Renal pelvis (tissue), 12 donors: ENCODE results near the gene RPA3. TPM values are rescaled to one million over a fixed set of nuclear protein-coding genes. Genes with fewer than 3 reads are reported as not detected.

ENCODE experiments used
- DNase-seq: peaks from one replicate; pipeline ENCODE4 v3.0.0-alpha.2; 2013
- long read RNA-seq, 16 experiments: transcript quantifications; one replicate each; lab custom pipeline, GENCODE V29; 2026
- polyA plus RNA-seq, 3 donors: library from polyadenylated mRNA; unstranded; fragments of 120-200 nt; gene quantifications; one replicate each; pipeline ENCODE4 v1.2.1, GENCODE V29; 2013; ENCODE audit not compliant: insufficient read length in 3 of 3

Gene RPA3
- 10 to 100 TPM; 54.3 to 70.0 (median 62.9) TPM for polyA plus RNA-seq
- long read RNA-seq, donor 1, partial matches to known transcripts: 36 of 37 reads
- long read RNA-seq, donor 1, other reads (novel, unspliced or antisense): 0 of 37 reads
- long read RNA-seq, donor 2, partial matches to known transcripts: 57 of 60 reads
- long read RNA-seq, donor 2, other reads (novel, unspliced or antisense): 0 of 60 reads
- long read RNA-seq, donor 3, partial matches to known transcripts: 60 of 63 reads
- long read RNA-seq, donor 3, other reads (novel, unspliced or antisense): 0 of 63 reads
- long read RNA-seq, donor 4, partial matches to known transcripts: 79 of 88 reads
- long read RNA-seq, donor 4, other reads (novel, unspliced or antisense): 5 of 88 reads
- long read RNA-seq, donor 5, partial matches to known transcripts: 33 of 36 reads
- long read RNA-seq, donor 5, other reads (novel, unspliced or antisense): 0 of 36 reads
- long read RNA-seq, donor 6, partial matches to known transcripts: 36 of 38 reads
- long read RNA-seq, donor 6, other reads (novel, unspliced or antisense): 0 of 38 reads
- long read RNA-seq, donor 7, partial matches to known transcripts: 62 of 66 reads
- long read RNA-seq, donor 7, other reads (novel, unspliced or antisense): 0 of 66 reads
- long read RNA-seq, donor 8, partial matches to known transcripts: 7 of 8 reads
- long read RNA-seq, donor 8, other reads (novel, unspliced or antisense): 0 of 8 reads
- long read RNA-seq, donor 9, partial matches to known transcripts: 61 of 62 reads
- long read RNA-seq, donor 9, other reads (novel, unspliced or antisense): 0 of 62 reads
- long read RNA-seq, donor 10, partial matches to known transcripts: 59 of 64 reads
- long read RNA-seq, donor 10, other reads (novel, unspliced or antisense): 0 of 64 reads
- long read RNA-seq, donor 11, partial matches to known transcripts: 37 of 39 reads
- long read RNA-seq, donor 11, other reads (novel, unspliced or antisense): 0 of 39 reads
- long read RNA-seq, donor 12, partial matches to known transcripts: 90 of 105 reads
- long read RNA-seq, donor 12, other reads (novel, unspliced or antisense): 11 of 105 reads
- long read RNA-seq, donor 13, partial matches to known transcripts: 26 of 31 reads
- long read RNA-seq, donor 13, other reads (novel, unspliced or antisense): 0 of 31 reads
- long read RNA-seq, donor 14, partial matches to known transcripts: 88 of 93 reads
- long read RNA-seq, donor 14, other reads (novel, unspliced or antisense): 0 of 93 reads
- long read RNA-seq, donor 15, partial matches to known transcripts: 48 of 55 reads
- long read RNA-seq, donor 15, other reads (novel, unspliced or antisense): 5 of 55 reads
- long read RNA-seq, donor 16, partial matches to known transcripts: 95 of 108 reads
- long read RNA-seq, donor 16, other reads (novel, unspliced or antisense): 12 of 108 reads

GRCh38 chr7:7718492-7718891 is at the start of gene RPA3:
RPA3 (minus strand) TSS chr7:7718607; CDS start chr7:7640418, 78,189 bp downstream.
- no peak for DNase-seq

- DNase-seq: no peak
Observed at GRCh38 chr7:7766671-7767070, 48.3 kb upstream of the RPA3 start.

- DNase-seq: no peak
Observed at GRCh38 chr7:7765422-7765821, 47.0 kb upstream of the RPA3 start.

- DNase-seq: no peak
Observed at GRCh38 chr7:7764520-7765396, 46.4 kb upstream of the RPA3 start.

DNA sequence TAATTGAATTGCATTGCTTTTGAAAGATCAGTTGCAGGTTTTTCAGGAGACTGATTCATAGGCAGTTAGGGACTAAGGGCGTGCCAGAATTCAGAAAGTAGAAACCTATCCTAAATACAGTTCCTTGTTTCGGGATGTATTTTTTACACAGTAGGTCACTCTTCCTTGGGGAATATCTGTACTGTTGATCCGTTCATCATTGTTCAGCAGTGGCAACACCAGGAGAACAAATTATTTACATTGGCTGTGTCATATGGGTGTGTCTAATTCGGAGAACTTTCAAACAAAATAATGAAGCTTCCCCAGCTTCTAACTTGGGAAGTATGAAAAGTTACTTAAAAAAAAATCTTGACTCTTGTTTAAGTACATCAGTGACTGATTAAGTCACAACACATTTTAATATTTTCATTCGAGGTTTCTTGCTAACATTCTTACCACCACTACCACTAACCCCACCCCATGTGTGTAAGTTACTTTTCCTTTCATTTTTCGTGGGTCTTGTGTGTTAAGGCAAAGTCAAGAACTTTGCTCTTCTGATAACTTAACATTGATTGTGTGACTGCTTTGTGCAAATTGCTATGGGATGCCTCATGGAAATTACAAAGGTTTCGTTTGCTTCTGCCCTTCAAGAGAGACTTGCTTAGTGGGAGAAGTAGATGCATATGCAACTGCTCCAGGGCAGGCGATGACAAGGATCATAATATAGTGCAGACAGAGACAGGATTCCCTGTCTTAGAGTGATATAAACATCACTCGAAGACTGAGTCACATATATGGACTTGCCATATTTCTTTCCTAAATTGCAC is 43.8 kb upstream of the RPA3 start:
- no peak for DNase-seq

DNA sequence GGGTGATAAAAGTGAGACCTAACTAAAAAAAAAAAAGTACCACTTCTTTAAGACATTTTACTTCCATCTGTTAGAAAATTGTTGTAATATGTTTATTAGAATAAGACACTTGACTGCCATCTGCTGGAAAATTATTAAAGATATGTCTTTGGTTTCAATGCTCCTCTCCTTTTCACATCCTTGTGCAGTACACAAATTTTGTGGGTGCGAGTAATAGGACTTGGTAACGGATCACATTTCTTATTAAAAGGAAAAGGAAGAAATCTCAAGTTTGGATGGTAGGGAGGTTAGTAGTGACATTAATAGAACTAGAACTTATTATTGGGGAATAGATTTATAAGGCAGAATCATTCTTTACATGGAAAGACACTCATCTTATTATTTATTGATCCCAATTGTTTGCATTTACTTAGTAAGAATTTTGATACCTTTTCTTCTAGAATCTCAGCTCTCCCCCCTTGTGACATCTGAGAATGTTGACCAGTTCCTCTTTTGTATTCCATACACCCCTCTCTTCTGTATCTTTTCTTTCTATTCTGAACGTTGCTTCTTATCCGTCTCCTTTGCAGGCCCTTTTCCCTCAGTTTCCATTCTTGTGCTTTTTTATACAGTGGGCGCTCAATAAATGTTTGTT is 43.0 kb upstream of the RPA3 start:
- DNase-seq: no peak

DNA sequence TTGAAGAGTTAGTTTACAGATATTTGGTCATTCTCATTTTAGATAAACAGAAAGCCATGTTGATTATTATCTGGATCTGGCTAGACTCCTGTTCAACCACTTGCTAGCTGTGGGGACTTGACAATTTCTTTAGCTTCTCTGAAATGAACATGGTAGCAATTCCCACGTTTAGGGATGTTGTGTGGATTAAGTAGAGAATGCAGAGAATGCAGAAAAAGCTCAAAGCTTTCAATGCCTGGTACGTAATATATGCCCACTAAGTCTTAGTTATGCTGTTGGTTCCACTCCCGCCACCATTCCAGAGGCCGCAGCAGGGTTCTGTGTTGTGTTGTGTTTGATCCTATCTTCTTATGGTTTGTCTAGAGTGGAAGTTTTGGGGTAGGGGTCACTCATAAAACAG is 39.2 kb upstream of the RPA3 start:
- DNase-seq: no peak

- DNase-seq: no peak
Observed at GRCh38 chr7:7756577-7756976, 38.2 kb upstream of the RPA3 start.

GRCh38 chr7:7751243-7752092 is 33.1 kb upstream of the RPA3 start:
- no peak for DNase-seq

DNA sequence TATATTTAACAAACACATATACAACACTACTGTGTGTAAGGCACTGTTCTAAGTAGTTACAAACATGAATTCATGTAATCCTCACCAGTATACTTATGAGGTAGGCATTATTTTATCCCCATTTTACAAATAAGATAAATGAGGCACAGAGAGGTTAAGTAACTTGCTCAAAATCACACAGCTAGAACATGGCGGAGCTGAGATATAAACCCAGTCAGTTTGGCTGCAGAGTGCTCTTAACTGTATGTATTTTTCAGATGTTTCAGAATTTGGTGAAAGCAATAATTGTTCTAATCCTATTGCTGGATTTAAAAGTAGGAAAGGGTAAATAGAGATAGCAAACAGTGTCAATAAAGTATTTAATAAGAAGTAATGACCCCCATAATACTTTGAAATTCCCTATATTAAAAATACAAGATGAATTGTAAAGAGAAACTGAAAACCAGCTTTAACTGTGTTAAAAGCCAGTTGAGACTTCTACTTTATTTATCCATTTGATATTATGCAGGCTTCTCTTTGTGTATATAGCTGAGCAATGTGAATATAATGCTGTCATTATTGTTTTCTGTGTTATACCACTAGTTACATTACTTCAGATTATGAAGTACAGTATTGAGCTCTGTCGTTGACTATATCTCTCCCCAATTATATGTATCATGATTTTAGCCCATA is 32.3 kb upstream of the RPA3 start:
- DNase-seq: no peak

- no peak for DNase-seq
Observed at GRCh38 chr7:7746458-7746857, 28.1 kb upstream of the RPA3 start.

DNA sequence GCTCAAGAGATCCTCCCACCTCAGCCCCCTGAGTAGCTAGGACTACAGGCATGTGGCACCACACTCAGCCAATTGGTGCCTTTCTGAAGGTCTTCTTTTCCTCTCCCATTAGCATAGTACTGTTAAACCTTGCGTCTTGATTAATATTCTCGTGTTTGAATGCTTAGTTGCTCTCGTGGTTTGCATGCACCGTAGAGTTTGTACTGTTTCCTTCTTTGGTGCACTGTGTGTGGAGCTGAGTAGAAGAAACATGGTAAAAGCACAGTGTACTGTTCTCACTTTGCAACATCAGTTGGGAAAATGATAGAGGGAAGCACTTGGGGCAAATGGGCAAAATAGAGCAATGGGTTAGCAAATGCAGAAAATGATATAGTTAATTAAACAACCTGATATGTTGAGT is 27.6 kb upstream of the RPA3 start:
- no peak for DNase-seq

GRCh38 chr7:7745258-7745657 is 26.9 kb upstream of the RPA3 start:
- no peak for DNase-seq

- DNase-seq: no peak
Observed at GRCh38 chr7:7742223-7742622, 23.8 kb upstream of the RPA3 start.

DNA sequence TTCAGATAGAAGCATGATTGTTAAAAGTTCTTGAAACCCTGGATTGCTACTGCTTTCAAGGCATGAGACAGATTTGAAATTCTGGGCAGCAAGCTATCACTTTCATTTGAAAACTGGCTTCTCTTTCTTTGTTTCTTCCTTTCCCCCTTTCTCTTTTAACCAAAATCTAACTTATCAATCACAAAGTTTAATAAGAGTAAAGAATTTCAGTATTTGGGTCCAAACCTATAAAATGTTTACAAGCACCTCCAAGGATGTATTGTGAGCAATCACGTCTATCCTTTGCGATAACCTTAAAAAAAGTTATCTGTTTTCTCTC is 21.6 kb upstream of the RPA3 start:
- DNase-seq: no peak

GRCh38 chr7:7739204-7740036 is 21.0 kb upstream of the RPA3 start:
- DNase-seq: no peak

DNA sequence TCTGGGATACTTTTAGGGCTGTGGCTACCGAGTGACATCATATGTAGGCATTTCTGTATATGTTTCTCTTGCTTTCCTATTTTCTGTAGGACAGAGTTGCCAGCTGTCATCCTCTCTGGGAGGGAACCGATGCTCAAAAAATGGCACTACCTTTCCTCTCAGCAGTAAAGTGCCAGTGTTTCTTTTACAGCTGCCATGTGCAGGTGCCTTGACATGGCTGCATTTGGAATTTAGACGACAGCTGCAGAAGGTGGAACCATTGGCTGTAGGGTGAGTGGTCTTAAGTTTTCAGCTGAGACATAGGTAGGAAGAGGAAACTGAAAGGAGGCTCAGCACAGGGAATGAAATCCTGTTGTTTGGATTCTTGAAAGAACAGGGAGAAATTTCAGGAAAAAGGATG is 20.2 kb upstream of the RPA3 start:
- no peak for DNase-seq
